ENCODE results near the gene CRISP2.

Gene CRISP2

GRCh38 chr6:49653438-49653837, 59.9 kb downstream of the CRISP2 start:
- DNase-seq: no peak

- no peak for DNase-seq
These were observed 62.1 kb downstream of the CRISP2 start for GRCh38 chr6:49651239-49651638.

- no peak for DNase-seq
These were observed 63.4 kb downstream of the CRISP2 start for GRCh38 chr6:49649988-49650387.

- DNase-seq: no peak
These were observed 65.3 kb downstream of the CRISP2 start for GRCh38 chr6:49648036-49648435.

GRCh38 chr6:49647476-49647875, 65.9 kb downstream of the CRISP2 start:
- DNase-seq: no peak

- DNase-seq: no peak
These were observed 66.4 kb downstream of the CRISP2 start for GRCh38 chr6:49646942-49647341.

GRCh38 chr6:49646130-49646824, 67.1 kb downstream of the CRISP2 start:
- no peak for DNase-seq

GRCh38 chr6:49645139-49645538, 68.2 kb downstream of the CRISP2 start:
- DNase-seq: no peak
